ENCODE results near the gene DAGLA.

Gene DAGLA

GRCh38 chr11:61751384-61751783 lies 71.2 kb downstream of the DAGLA start:
- Histone ChIP-seq H3K36me3 (replicated peaks; ENCODE audit: insufficient read depth, low read length) (no peaks in the 10 kb centered on the region), H3K27ac (ENCODE audit: low read length) (no peak overlapping the region), H3K27me3 (replicated peaks; ENCODE audit: insufficient read depth, low read length) (peaks cover 73% of the 10 kb centered on the region), H3K4me1 (ENCODE audit: low read length) (no peaks in the 10 kb centered on the region; the same call in 1 of the 2 replicates), H3K9me3 (replicated peaks; ENCODE audit: insufficient read depth, low read length) (no peaks in the 10 kb centered on the region), H2AFZ (ENCODE audit: low read length) (no peak overlapping the region), H3F3A (ENCODE audit: insufficient read depth, low read length) (no peaks in the 10 kb centered on the region), H3K9ac (ENCODE audit: low read length) (no peak overlapping the region), H3K9me2 (replicated peaks; ENCODE audit: insufficient read depth, low read length) (no peaks in the 10 kb centered on the region), H3K4me3 (ENCODE audit: low read length) (no peak overlapping the region), H4K20me1 (ENCODE audit: insufficient read depth, low read length) (no peaks in the 10 kb centered on the region), H3K4me2 (ENCODE audit: low read depth, low read length) (no peak overlapping the region), H3K79me2 (ENCODE audit: low read length) (no peaks in the 10 kb centered on the region)
- TF ChIP-seq CTCF (IDR thresholded peaks at IDR 0.05; ENCODE audit: low read length) (no peak), EZH2phosphoT487 (IDR thresholded peaks at IDR 0.05; ENCODE audit: low read length) (no peak), EZH2 (optimal IDR thresholded peaks at IDR 0.05; ENCODE audit: low read depth, low read length) (no peak)
- DNase-seq, result no peak

GRCh38 chr11:61752117-61752924 lies 72.1 kb downstream of the DAGLA start, which contains the start of gene MYRF:
Gene MYRF (plus strand): TSS chr11:61752636. CDS start chr11:61752745, 109 bp downstream.
- H3K4me3 ChIP-seq (ENCODE audit: low read length), result peak within 1 kb of the TSS; percentile 39
- no peak within 1 kb of the TSS for H3K9ac ChIP-seq (ENCODE audit: low read length)
- no peaks in the 10 kb centered on the region for H3K9me2 ChIP-seq (replicated peaks; ENCODE audit: insufficient read depth, low read length)
- no peak within 1 kb of the TSS for H3K27ac ChIP-seq (ENCODE audit: low read length)
- TF ChIP-seq CTCF (IDR thresholded peaks at IDR 0.05; ENCODE audit: low read length), result peak; percentile 47
- TF ChIP-seq EZH2 (optimal IDR thresholded peaks at IDR 0.05; ENCODE audit: low read depth, low read length), result no peak
- H3K79me2 ChIP-seq (ENCODE audit: low read length), result no peaks in the 10 kb centered on the region
- H3K36me3 ChIP-seq (replicated peaks; ENCODE audit: insufficient read depth, low read length), result no peaks in the 10 kb centered on the region
- peaks cover 82% of the 10 kb centered on the region for H3K27me3 ChIP-seq (replicated peaks; ENCODE audit: insufficient read depth, low read length)
- peak within 1 kb of the TSS; percentile 85 for H3K4me2 ChIP-seq (ENCODE audit: low read depth, low read length)
- DNase-seq, result peak; percentile 27
- no peak within 1 kb of the TSS; the same call in 1 of the 2 replicates for H2AFZ ChIP-seq (ENCODE audit: low read length)
- no peaks in the 10 kb centered on the region for H3K9me3 ChIP-seq (replicated peaks; ENCODE audit: insufficient read depth, low read length)
- no peaks in the 10 kb centered on the region; the same call in 1 of the 2 replicates for H3K4me1 ChIP-seq (ENCODE audit: low read length)
- H3F3A ChIP-seq (ENCODE audit: insufficient read depth, low read length), result no peaks in the 10 kb centered on the region
- H4K20me1 ChIP-seq (ENCODE audit: insufficient read depth, low read length), result no peaks in the 10 kb centered on the region

GRCh38 chr11:61752925-61753521 lies 72.8 kb downstream of the DAGLA start:
- Histone ChIP-seq H4K20me1 (ENCODE audit: insufficient read depth, low read length) (no peaks in the 10 kb centered on the region), H3K27ac (ENCODE audit: low read length) (no peak overlapping the region), H2AFZ (ENCODE audit: low read length) (no peak overlapping the region), H3K9me3 (replicated peaks; ENCODE audit: insufficient read depth, low read length) (no peaks in the 10 kb centered on the region), H3K27me3 (replicated peaks; ENCODE audit: insufficient read depth, low read length) (peaks cover 86% of the 10 kb centered on the region), H3K79me2 (ENCODE audit: low read length) (no peaks in the 10 kb centered on the region), H3K9ac (ENCODE audit: low read length) (no peak overlapping the region), H3K36me3 (replicated peaks; ENCODE audit: insufficient read depth, low read length) (no peaks in the 10 kb centered on the region), H3F3A (ENCODE audit: insufficient read depth, low read length) (no peaks in the 10 kb centered on the region), H3K4me3 (ENCODE audit: low read length) (peak overlapping the region; percentile 22; the same call in 1 of the 2 replicates), H3K9me2 (replicated peaks; ENCODE audit: insufficient read depth, low read length) (no peaks in the 10 kb centered on the region), H3K4me1 (ENCODE audit: low read length) (no peaks in the 10 kb centered on the region; the same call in 1 of the 2 replicates), H3K4me2 (ENCODE audit: low read depth, low read length) (peak overlapping the region; percentile 69; the same call in 1 of the 2 replicates)
- TF ChIP-seq EZH2 (optimal IDR thresholded peaks at IDR 0.05; ENCODE audit: low read depth, low read length) (no peak), CTCF (IDR thresholded peaks at IDR 0.05; ENCODE audit: low read length) (no peak), EZH2phosphoT487 (IDR thresholded peaks at IDR 0.05; ENCODE audit: low read length) (no peak)
- DNase-seq, result no peak

Measured in MM.1S (cell line).